Medulla oblongata (tissue), 1 donor: ENCODE measurements around the gene WIPF2.

Source experiments
- DNase-seq: peaks from one replicate; pipeline ENCODE4 v3.0.0-alpha.2; 2015; ENCODE audit errors: extremely low spot score

The WIPF2 gene

DNA sequence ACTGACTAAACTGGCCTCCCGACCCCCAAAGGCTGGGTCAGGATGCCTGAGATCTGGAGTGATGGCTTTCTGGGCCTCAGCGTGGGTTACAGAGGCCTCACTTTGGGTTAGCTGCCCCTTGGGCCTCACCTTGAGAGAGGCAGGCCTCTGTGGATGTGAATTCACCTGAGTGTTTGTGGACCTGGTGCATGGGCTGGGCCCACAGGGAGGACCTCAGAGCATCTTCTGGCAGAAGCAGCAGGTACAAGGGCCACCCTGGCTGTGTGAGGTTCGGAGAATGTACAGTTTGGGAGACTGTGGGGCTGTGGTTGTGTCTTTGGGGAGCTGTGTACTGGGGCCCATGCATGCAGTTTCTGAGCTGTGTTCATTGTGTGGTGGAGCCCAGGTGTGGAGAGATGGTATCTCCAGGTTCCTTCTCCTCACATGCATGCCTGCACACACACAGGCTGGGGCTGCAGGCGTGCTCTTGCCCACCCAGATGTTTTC, 108.2 kb downstream of the WIPF2 start:
- DNase-seq = no peak

- no peak for DNase-seq
Measured at GRCh38 chr17:40327735-40328385, 108.8 kb downstream of the WIPF2 start.

DNA sequence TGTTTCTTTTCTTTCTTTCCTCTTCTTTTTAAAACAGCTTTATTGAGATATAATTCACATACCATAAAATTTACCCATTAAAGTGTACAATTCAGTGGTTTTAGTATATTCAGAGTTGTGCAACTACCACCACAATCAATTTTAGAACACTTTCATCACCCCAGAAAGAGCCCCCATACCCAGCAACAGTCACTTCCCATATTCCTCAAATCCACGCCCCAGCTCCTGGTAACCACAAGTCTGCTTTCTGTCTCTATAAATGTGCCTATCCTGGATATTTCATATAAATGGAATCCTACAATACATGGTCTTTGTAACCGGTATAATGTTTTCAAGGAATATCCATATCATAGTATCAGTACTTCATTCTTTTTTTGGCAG, 109.3 kb downstream of the WIPF2 start:
- DNase-seq = no peak

DNA sequence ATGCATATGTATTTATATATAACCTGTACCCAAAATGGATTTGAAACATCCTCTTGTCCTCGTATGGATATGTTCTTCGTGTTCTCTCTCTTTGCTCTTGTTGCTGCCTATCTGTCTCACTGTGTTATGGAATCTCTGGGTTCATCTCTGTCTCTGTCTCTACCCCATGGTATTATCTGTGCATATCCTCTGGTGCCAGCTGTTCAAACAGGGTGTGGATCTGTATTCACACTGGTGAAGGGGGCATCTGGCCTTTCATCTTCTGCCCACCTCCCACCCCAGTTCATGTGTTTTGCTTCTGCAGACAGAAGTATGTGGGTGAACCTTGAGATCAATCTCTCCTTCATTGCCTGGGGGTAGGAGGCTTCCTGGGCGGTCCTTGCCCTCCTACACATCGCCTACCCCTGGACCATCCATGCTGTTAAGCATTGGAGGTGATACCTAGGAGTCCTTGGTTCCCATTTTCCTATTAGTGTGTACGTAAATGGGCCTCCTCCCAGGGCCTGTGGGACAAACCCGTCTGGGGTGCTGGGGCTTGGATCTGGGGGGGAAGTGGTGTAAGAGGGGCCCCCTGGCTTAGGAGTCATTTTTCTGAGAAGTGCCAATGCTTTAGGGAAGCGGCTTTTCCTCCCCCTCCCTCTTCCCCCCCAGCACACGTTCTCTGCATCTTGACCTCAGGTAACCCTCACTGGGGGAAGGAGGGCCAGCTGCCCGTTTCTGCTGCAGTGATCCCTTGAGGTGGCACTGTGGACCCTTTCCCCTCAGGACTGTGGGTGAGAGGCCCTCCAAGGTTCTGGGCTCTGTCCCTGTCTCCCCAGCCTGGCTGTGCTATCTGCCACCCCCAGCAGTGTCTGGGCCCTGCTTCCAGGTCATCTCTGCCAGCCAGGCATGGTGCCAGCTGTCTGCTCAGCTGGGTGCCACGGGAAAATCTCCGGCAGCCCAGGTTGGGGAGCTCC, 111.0 kb downstream of the WIPF2 start:
- peak; percentile 28 for DNase-seq

DNA sequence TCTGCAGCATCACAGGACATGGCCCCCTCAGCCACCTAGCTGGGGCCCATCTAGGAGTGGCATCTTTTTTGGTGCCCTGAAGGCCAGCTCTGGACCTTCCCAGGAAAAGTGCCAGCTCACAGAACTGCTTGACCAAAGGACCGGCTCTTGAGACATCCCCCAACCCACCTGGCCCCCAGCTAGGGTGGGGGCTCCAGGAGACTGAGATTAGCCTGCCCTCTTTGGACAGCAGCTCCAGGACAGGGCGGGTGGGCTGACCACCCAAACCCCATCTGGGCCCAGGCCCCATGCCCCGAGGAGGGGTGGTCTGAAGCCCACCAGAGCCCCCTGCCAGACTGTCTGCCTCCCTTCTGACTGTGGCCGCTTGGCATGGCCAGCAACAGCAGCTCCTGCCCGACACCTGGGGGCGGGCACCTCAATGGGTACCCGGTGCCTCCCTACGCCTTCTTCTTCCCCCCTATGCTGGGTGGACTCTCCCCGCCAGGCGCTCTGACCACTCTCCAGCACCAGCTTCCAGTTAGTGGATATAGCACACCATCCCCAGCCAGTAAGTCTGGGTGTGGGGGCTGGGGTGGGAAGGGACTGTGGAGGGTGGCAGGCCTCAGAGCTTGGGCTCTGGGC, 111.9 kb downstream of the WIPF2 start:
- DNase-seq = no peak

- DNase-seq = peak; percentile 83
Measured at GRCh38 chr17:40331743-40332641, 112.9 kb downstream of the WIPF2 start.
